Heart left ventricle (tissue), 16 donors: Measurements from ENCODE around the gene LRRC23. TPM values are rescaled to one million over a fixed set of nuclear protein-coding genes. Genes with fewer than 3 reads are reported as not detected.
"Not testable (repeated sequence)": the region's sequence is repeated elsewhere in the genome, so short reads cannot be mapped to it uniquely, and the experiment has no call there.

ENCODE experiments used
- ATAC-seq, 4 donors: fragments of 200-7000 bp; cut with Tn5 transposase; one replicate each; pipeline ENCODE4 v1.9.1; 2020 to 2022; ENCODE audit warnings: moderate library complexity in 4 of 4, mild to moderate bottlenecking in 3 of 4, moderate number of reproducible peaks in 1 of 4
- DNase-seq, 5 donors: peaks; one replicate each; pipeline ENCODE4 v3.0.0-alpha.2; 2020
- H3K27ac ChIP-seq, 12 donors: fragments of 200-600 bp; sonication (generic) in 4 of 12; one replicate each; pipeline versions ENCODE4 v1.5.0 to v1.8.0; 2016 to 2022; ENCODE audit warnings: mild to moderate bottlenecking in 2 of 12
- H3K27me3 ChIP-seq, 9 donors: fragments of 200-600 bp; sonication (generic) in 2 of 9; one replicate each; pipeline versions ENCODE4 v1.5.1 to v1.8.0; 2016 to 2022; ENCODE audit warnings: mild to moderate bottlenecking in 3 of 9
- H3K36me3 ChIP-seq, 9 donors: fragments of 200-600 bp; sonication (generic) in 2 of 9; one replicate each; pipeline versions ENCODE4 v1.5.0 to v1.8.0; 2018 to 2022; ENCODE audit warnings: mild to moderate bottlenecking in 2 of 9
- H3K4me1 ChIP-seq, 12 donors: fragments of 200-600 bp; sonication (generic) in 4 of 12; one replicate each; pipeline versions ENCODE4 v1.5.0 to v1.8.0; 2016 to 2022; ENCODE audit warnings: mild to moderate bottlenecking in 3 of 12
- H3K4me3 ChIP-seq, 12 donors: fragments of 200-600 bp; sonication (generic) in 4 of 12; one replicate each; pipeline versions ENCODE4 v1.5.0 to v1.8.0; 2017 to 2022; ENCODE audit warnings: mild to moderate bottlenecking in 9 of 12, moderate library complexity in 4 of 12
- H3K9me3 ChIP-seq, 12 donors: fragments of 200-600 bp; sonication (generic) in 4 of 12; one replicate each; pipeline versions ENCODE4 v1.5.0 to v1.8.0; 2016 to 2022; ENCODE audit warnings: mild to moderate bottlenecking in 1 of 12
- CTCF ChIP-seq, 12 donors: fragments of 200-600 bp; sonication (generic) in 4 of 12; IDR thresholded peaks; one replicate each; pipeline versions ENCODE4 v1.5.0 to v1.8.0; 2018 to 2022; ENCODE audit warnings: antibody characterized with exemption in 12 of 12, mild to moderate bottlenecking in 5 of 12
- POLR2A ChIP-seq, 2 donors: fragments of 450-650 bp; IDR thresholded peaks; one replicate each; pipeline ENCODE4 v1.6.1; 2017; ENCODE audit warnings: antibody characterized with exemption in 2 of 2, mild to moderate bottlenecking in 2 of 2, moderate library complexity in 2 of 2
- WGBS, 4 donors: extraction: QIAGEN DNeasy Blood & Tissue Kit in 2 of 4; methylation state at CpG; one replicate each; pipeline versions ENCODE4 v1.1.5 to v1.1.7; 2013 to 2018; 5-methylcytosine and 5-hydroxymethylcytosine counted together
- intact Hi-C, 10 donors: fragments of 100-400 bp; cut with DNase I; formaldehyde crosslinking; loops; one replicate each; pipeline versions ENCODE4 v1.11.1 to v1.14.2; 2022
- polyA plus RNA-seq, 2 donors: library from polyadenylated mRNA; stranded (reverse); fragments of 200-250 nt; gene quantifications; one replicate each; pipeline ENCODE4 v1.2.3, GENCODE V29; 2013
- total RNA-seq, 9 donors: library from RNA; depleted of rRNA in 2 of 9; stranded (reverse); fragments of >200 nt in 2 of 9; fragmentation: NEBNext Ultra II Directional in 3 of 9; extraction: Animal tissue kit (Norgen Biotek cat#: 25700) in 3 of 9; gene quantifications; one replicate each; pipeline versions ENCODE4 v1.1.0 to v1.2.4, GENCODE V29; 2016 to 2023
- donor health status: ischemic (EF 13 %, LVEDD 7.1; RV severe dilation, severe dysfunction).
- donor health status: healthy with polysubstance abuse.
- donor health status: DM: no; HTN: yes; CAD: no.
- donor health status: DM: no; HTN: no; CAD: no.
- donor health status: ischemic (EF 25% LVEDD 6.9; RV normal size, moderate dysfunction).
- donor health status: ischemic (EF 25% LVEDD 5.7; RV mildly dilated, moderate dysfunction).
- donor health status: healthy.
- donor health status: DM: yes; HTN: yes; CAD: no.
- donor health status: ischemic (EF 35%, LVEDD 5.7; RV mildly dilated, moderate dysfunction).
- donor health status: nonischemic (EF 11% LVEDD 7.7; RV severe dilation, severe dysfunction).
- donor health status: DM: yes; HTN: yes; CAD: no.
- donor health status: PGD.
- donor health status: ischemic (EF 29% LVEDD 5.4; RV normal size, mild dysfunction).
- donor health status: nonischemic (EF 23%, LVEDD 6.1; RV moderate dilation, normal function).

The LRRC23 gene
- total and polyA plus RNA-seq, 11 donors, result 8.2 to 15.3 (median 11.3) TPM

GRCh38 chr12:6883252-6883651 lies 21.4 kb upstream of the LRRC23 start:
- H3K4me3 ChIP-seq, result no peak overlapping the region
- peaks cover 0 to 25% (median 15%) of the 10 kb centered on the region in 9 donors for H3K36me3 ChIP-seq
- no peak for DNase-seq
- H3K27me3 ChIP-seq, result no peaks in the 10 kb centered on the region
- intact Hi-C loops, result no loop called here
- no peaks in the 10 kb centered on the region for H3K9me3 ChIP-seq
- H3K27ac ChIP-seq, result no peak overlapping the region
- WGBS, 4 donors, result 97 to 100% (median 98%) methylated on average over 5 of the region's 5 CpGs
- no peaks in the 10 kb centered on the region for H3K4me1 ChIP-seq
- no peak for TF ChIP-seq POLR2A (IDR thresholded peaks at IDR 0.05)
- no peak for TF ChIP-seq CTCF (IDR thresholded peaks at IDR 0.05)
- no peak for ATAC-seq

- intact Hi-C loops, result no loop called here
- WGBS, 4 donors, result 90 to 97% (median 95%) methylated on average over 5 to 11 of the region's 11 CpGs
- H3K9me3 ChIP-seq, result no peaks in the 10 kb centered on the region
- no peak overlapping the region for H3K27ac ChIP-seq
- no peaks in the 10 kb centered on the region for H3K27me3 ChIP-seq
- no peaks in the 10 kb centered on the region for H3K4me1 ChIP-seq
- DNase-seq (no peak), ATAC-seq (peak in 2 of 4 donors; percentile 34 to 45)
- TF ChIP-seq CTCF (IDR thresholded peaks at IDR 0.05) (no peak), POLR2A (IDR thresholded peaks at IDR 0.05) (no peak)
- H3K4me3 ChIP-seq, result no peak overlapping the region
- H3K36me3 ChIP-seq, result peaks cover 0 to 25% (median 15%) of the 10 kb centered on the region in 9 donors
These were observed 20.9 kb upstream of the LRRC23 start for GRCh38 chr12:6883683-6884082.

- WGBS, 4 donors, result 73 to 77% (median 75%) methylated on average over 22 of the region's 22 CpGs
- TF ChIP-seq CTCF (IDR thresholded peaks at IDR 0.05), result no peak
- TF ChIP-seq POLR2A (IDR thresholded peaks at IDR 0.05), result no peak
- Histone ChIP-seq H3K4me1 (no peaks in the 10 kb centered on the region), H3K36me3 (peaks cover 0 to 25% (median 15%) of the 10 kb centered on the region in 9 donors), H3K4me3 (no peak overlapping the region), H3K9me3 (no peaks in the 10 kb centered on the region), H3K27ac (no peak overlapping the region), H3K27me3 (no peaks in the 10 kb centered on the region)
- DNase-seq (no peak), ATAC-seq (peak in 1 of 4 donors; percentile 25)
- intact Hi-C loops, result no loop called here
These were observed 20.1 kb upstream of the LRRC23 start for GRCh38 chr12:6884539-6884938.

GRCh38 chr12:6886206-6886999 lies 18.2 kb upstream of the LRRC23 start:
- H3K9me3 ChIP-seq, ATAC-seq, H3K4me1 ChIP-seq, H3K27ac ChIP-seq, H3K27me3 ChIP-seq, H3K4me3 ChIP-seq, DNase-seq, intact Hi-C loops: not testable (repeated sequence)
- WGBS, 4 donors, result 79 to 89% (median 83%) methylated on average over 11 to 12 of the region's 15 CpGs
- peaks cover 0 to 25% (median 15%) of the 10 kb centered on the region in 9 donors for H3K36me3 ChIP-seq
